OCI-LY1 (cell line): ENCODE results near the gene DUSP6.

Experiments used
- H2AFZ ChIP-seq: fragments of 200-600 bp; sonication (generic), shearing (Covaris generic); 2 replicates; pipeline ENCODE4 v1.6.0; 2014; ENCODE audit warnings: antibody characterized with exemption, mild to moderate bottlenecking, low read length
- H3F3A ChIP-seq: fragments of 200-600 bp; sonication (generic), shearing (Covaris generic); 2 replicates; pipeline ENCODE4 v1.6.0; 2014; ENCODE audit warnings: mild to moderate bottlenecking, antibody characterized with exemption, low read length, moderate library complexity; ENCODE audit not compliant: insufficient read depth
- H3K27ac ChIP-seq: fragments of 200-600 bp; sonication (generic); 2 replicates; pipeline ENCODE4 v1.5.1; 2014; ENCODE audit warnings: low read length, mixed run types, mild to moderate bottlenecking, low read depth; ENCODE audit not compliant: poor library complexity, severe bottlenecking
- H3K27me3 ChIP-seq: fragments of 200-600 bp; sonication (generic); 2 replicates; pipeline ENCODE4 v1.6.0; 2014; ENCODE audit warnings: antibody characterized with exemption, mild to moderate bottlenecking, low read length, moderate library complexity; ENCODE audit not compliant: insufficient read depth
- H3K36me3 ChIP-seq: fragments of 200-600 bp; sonication (generic); 2 replicates; pipeline ENCODE4 v1.6.1; 2014; ENCODE audit warnings: mild to moderate bottlenecking, antibody characterized with exemption, low read length, moderate library complexity, mixed read lengths; ENCODE audit not compliant: insufficient read depth
- H3K4me1 ChIP-seq: fragments of 200-600 bp; sonication (generic); 2 replicates; pipeline ENCODE4 v1.5.1; 2014; ENCODE audit warnings: mild to moderate bottlenecking, low read length, moderate library complexity; ENCODE audit not compliant: insufficient read depth, severe bottlenecking
- H3K4me2 ChIP-seq: fragments of 200-600 bp; sonication (generic), shearing (Covaris generic); 2 replicates; pipeline ENCODE4 v1.6.1; 2014; ENCODE audit warnings: low read length
- H3K4me3 ChIP-seq: fragments of 200-600 bp; sonication (generic); 2 replicates; pipeline ENCODE4 v1.5.1; 2014; ENCODE audit warnings: low read length, low read depth, mild to moderate bottlenecking, mixed read lengths; ENCODE audit not compliant: poor library complexity, severe bottlenecking
- H3K79me2 ChIP-seq: fragments of 200-600 bp; shearing (Covaris generic); 2 replicates; pipeline ENCODE4 v1.6.1; 2016; ENCODE audit warnings: mixed run types, low read length, mixed read lengths; ENCODE audit not compliant: insufficient read depth
- H3K9ac ChIP-seq: fragments of 200-600 bp; sonication (generic), shearing (Covaris generic); 2 replicates; pipeline ENCODE4 v1.6.1; 2014; ENCODE audit warnings: mild to moderate bottlenecking, low read length, mixed read lengths
- H3K9me2 ChIP-seq: fragments of 200-600 bp; sonication (generic), shearing (Covaris generic); 2 replicates; pipeline ENCODE4 v1.6.1; 2014; ENCODE audit warnings: low read depth, mild to moderate bottlenecking, low read length, mixed read lengths
- H3K9me3 ChIP-seq: fragments of 200-600 bp; shearing (Covaris generic); 2 replicates; pipeline ENCODE4 v1.6.1; 2014; ENCODE audit warnings: low read length, mixed read lengths
- H4K20me1 ChIP-seq: fragments of 200-600 bp; sonication (generic), shearing (Covaris generic); 2 replicates; pipeline ENCODE4 v1.6.0; 2016; ENCODE audit warnings: mild to moderate bottlenecking, low read length; ENCODE audit not compliant: insufficient read depth
- EZH2 ChIP-seq: fragments of 200-600 bp; sonication (generic), shearing (Covaris generic); IDR thresholded peaks from 2 replicates; pipeline ENCODE4 v1.8.0; 2017; ENCODE audit warnings: borderline replicate concordance, mixed run types, mild to moderate bottlenecking, antibody characterized with exemption, low read length, moderate library complexity, mixed read lengths
- TF ChIP-seq, protein P1 (sequence below): fragments of 200-600 bp; sonication (generic), shearing (Covaris generic); IDR thresholded peaks from 2 replicates; pipeline ENCODE4 v1.5.1; 2017; ENCODE audit warnings: mild to moderate bottlenecking, antibody characterized with exemption, low read length, moderate library complexity, mixed read lengths

The DUSP6 gene

DNA sequence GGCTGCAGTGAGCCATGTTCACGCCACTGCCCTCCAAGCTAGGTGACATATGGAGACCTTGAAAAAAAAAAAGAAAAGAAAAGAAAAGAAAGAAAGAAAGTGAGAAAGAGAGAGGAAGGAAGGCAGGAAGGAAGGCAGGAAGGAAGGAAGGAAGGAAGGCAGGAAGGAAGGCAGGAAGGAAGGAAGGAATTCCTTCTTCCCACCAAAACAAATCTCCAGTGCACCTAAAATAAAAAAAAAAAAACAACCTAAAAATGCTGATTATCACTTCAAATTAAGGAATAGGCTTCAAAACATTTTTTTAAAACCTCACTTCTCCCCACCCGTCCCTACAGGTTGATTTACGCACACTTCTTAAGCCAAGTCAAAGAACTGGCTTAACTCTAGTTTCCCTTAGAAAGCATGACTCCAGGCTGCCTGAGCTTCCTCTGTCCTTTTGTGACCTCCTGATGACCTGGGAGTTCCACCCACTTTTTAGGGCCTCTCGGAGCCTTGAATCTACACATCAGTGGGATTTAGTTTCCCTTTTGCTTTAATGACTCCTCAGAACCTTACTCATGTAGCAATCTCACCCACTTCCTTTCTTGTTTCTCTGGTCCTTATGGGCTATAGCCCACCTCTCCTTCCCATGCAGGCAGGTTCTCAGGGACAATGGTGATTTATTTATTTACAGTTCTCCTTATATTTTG lies 18.6 kb downstream of the DUSP6 start:
- H4K20me1 ChIP-seq: no peaks in the 10 kb centered on the region
- H3F3A ChIP-seq: no peaks in the 10 kb centered on the region
- H3K9me2 ChIP-seq: no peaks in the 10 kb centered on the region
- H2AFZ ChIP-seq: no peak overlapping the region
- no peak overlapping the region for H3K9ac ChIP-seq
- no peaks in the 10 kb centered on the region for H3K4me1 ChIP-seq
- H3K4me3 ChIP-seq: no peak overlapping the region
- TF ChIP-seq, protein P1, sequence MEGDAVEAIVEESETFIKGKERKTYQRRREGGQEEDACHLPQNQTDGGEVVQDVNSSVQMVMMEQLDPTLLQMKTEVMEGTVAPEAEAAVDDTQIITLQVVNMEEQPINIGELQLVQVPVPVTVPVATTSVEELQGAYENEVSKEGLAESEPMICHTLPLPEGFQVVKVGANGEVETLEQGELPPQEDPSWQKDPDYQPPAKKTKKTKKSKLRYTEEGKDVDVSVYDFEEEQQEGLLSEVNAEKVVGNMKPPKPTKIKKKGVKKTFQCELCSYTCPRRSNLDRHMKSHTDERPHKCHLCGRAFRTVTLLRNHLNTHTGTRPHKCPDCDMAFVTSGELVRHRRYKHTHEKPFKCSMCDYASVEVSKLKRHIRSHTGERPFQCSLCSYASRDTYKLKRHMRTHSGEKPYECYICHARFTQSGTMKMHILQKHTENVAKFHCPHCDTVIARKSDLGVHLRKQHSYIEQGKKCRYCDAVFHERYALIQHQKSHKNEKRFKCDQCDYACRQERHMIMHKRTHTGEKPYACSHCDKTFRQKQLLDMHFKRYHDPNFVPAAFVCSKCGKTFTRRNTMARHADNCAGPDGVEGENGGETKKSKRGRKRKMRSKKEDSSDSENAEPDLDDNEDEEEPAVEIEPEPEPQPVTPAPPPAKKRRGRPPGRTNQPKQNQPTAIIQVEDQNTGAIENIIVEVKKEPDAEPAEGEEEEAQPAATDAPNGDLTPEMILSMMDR: no peak
- no peak for TF ChIP-seq EZH2
- H3K4me2 ChIP-seq: no peak overlapping the region
- H3K9me3 ChIP-seq: no peaks in the 10 kb centered on the region
- H3K27ac ChIP-seq: no peak overlapping the region
- H3K79me2 ChIP-seq: no peaks in the 10 kb centered on the region
- no peaks in the 10 kb centered on the region for H3K27me3 ChIP-seq
- H3K36me3 ChIP-seq: no peaks in the 10 kb centered on the region

DNA sequence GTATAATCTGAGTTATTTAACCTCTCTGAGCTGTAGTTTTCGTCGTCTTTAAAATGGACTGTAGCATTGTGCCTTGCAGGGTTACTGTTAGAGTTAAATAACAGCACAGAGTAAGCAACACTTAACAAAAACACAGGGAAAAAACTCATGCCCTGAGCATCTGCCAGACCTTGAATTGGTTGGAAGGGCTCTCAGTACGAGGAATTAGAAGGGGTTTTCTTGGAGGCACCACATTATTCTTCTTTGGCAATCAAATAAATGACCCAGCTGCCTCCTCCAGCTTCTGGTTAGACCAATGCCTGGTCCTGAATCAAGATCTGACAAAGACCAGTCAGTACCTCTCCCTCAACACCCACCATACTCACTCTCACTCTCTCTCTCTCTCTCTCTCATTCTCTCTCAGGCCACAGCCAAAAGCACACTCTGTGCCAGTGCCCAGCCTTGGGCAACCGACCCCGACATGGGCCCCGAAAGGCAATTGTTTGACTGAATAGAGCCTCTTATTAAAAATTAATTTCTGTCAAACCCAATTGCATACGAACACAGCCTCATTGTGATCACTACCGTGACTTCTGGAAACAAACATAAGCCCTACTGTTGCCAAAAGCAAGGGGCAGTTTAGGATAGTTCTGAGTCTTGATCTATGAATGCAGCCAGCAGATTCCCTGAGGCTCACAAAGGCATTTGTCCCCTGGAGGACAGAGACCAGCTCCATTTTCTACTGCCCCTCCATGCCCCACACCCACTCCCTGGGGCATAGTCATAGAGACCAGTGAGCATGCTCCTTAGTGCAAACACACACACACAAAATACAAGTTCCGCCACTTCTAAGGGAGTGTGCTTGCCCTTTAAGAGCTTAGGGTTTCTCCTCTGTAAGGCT lies 23.9 kb downstream of the DUSP6 start:
- H3K27ac ChIP-seq: no peak overlapping the region
- H2AFZ ChIP-seq: no peak overlapping the region
- H3K27me3 ChIP-seq: no peaks in the 10 kb centered on the region
- TF ChIP-seq EZH2: no peak
- TF ChIP-seq, protein P1: no peak
- H3K9ac ChIP-seq: no peak overlapping the region
- no peaks in the 10 kb centered on the region for H3K4me1 ChIP-seq
- no peak overlapping the region for H3K4me2 ChIP-seq
- no peaks in the 10 kb centered on the region for H3K9me2 ChIP-seq
- no peaks in the 10 kb centered on the region for H4K20me1 ChIP-seq
- no peaks in the 10 kb centered on the region for H3K36me3 ChIP-seq
- H3F3A ChIP-seq: no peaks in the 10 kb centered on the region
- H3K4me3 ChIP-seq: no peak overlapping the region
- H3K79me2 ChIP-seq: no peaks in the 10 kb centered on the region
- no peaks in the 10 kb centered on the region for H3K9me3 ChIP-seq

DNA sequence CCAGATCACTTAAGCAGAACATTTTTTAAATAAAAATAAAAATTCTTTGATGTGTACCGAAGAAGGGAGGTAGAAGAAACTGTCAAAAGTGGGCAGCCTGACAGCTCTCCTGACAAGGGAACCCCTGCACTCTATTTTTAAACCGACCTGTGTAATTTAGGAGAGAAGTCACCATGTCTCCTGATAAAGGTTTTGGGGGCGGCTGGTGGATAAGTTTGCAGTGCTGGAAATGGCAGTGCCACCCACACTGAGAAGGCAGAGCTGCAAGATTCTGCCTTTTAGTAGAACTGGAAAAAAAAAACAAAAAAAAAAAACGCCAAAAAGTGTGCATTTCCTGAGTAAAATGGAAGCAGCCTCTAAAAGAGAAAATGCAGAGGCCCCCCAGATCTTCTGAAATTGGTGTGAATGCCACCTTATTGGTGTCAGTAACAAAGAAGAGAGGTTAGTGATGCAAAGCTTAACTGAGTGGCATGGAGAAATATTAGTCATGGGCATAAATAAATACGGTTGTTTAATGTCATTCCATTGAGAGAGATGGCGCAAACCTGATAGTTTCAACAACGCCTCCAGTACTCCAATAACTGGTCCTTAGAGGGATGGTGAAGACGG lies 24.7 kb downstream of the DUSP6 start:
- Histone ChIP-seq H4K20me1 (no peaks in the 10 kb centered on the region), H3K79me2 (no peaks in the 10 kb centered on the region), H3K4me1 (no peaks in the 10 kb centered on the region), H3K36me3 (no peaks in the 10 kb centered on the region), H3K4me2 (no peak overlapping the region), H3K9ac (no peak overlapping the region), H3K27ac (no peak overlapping the region), H3K27me3 (no peaks in the 10 kb centered on the region), H3K9me3 (no peaks in the 10 kb centered on the region), H3K4me3 (no peak overlapping the region), H3K9me2 (no peaks in the 10 kb centered on the region), H2AFZ (no peak overlapping the region), H3F3A (no peaks in the 10 kb centered on the region)
- no peak for TF ChIP-seq EZH2
- TF ChIP-seq, protein P1: no peak
